ENCODE results near the gene UBL7. TPM values are rescaled to one million over a fixed set of nuclear protein-coding genes. Genes with fewer than 3 reads are reported as not detected.

Gene UBL7
- total RNA-seq, 2 experiments from 2014 or later: 14.3 to 17.1 TPM

DNA sequence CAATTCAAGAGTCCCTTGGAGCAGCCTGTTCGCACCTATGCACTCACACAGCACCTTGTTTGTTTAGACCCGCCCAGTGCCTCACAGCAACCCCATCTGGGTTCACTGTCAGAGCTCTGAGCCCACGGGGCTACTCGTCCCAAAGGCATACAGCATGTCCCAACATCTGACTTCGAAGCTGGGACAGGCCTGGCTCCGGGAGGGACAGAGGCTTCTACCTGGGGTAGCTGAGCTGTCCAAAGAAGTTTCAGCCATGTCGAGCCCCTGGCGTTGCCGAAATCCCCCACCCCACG lies 64.9 kb downstream of the UBL7 start:
- H3K9me3 ChIP-seq (ENCODE audit: control insufficient read depth in 1 of 2, insufficient read depth in 1 of 2, low read length in 2 of 2): no peaks in the 10 kb centered on the region
- no peak for DNase-seq
- ATAC-seq (ENCODE audit: poor library complexity): no peak
- no peak for TF ChIP-seq CTCF (IDR thresholded peaks at IDR 0.05)
- no peak overlapping the region for H3K4me3 Mint-ChIP-seq
- POLR2A ChIA-PET: no interaction called here
- CTCF ChIA-PET: interaction anchor here (1.1 kb wide), 1 partner anchor 20 kb away, joined by 3 read pairs; no protein-coding TSS in a partner anchor
- no peak overlapping the region for H3K27ac ChIP-seq (ENCODE audit: low read depth in 1 of 2, low read length in 2 of 2)
- H3K4me1 Mint-ChIP-seq (ENCODE audit: low read depth): peaks cover 28% of the 10 kb centered on the region
- H3K27me3 Mint-ChIP-seq: no peaks in the 10 kb centered on the region
- no peaks in the 10 kb centered on the region for H3K27me3 ChIP-seq (ENCODE audit: control insufficient read depth in 1 of 2, insufficient read depth in 2 of 2, low read length in 2 of 2)
- H3K36me3 Mint-ChIP-seq (ENCODE audit: low read depth): no peaks in the 10 kb centered on the region
- no peak overlapping the region for H3K27ac Mint-ChIP-seq
- H3K4me3 ChIP-seq (ENCODE audit: low read length): no peak overlapping the region
- intact Hi-C loops (cut with DNase I, micrococcal nuclease): no loop called here
- H3K4me1 ChIP-seq (ENCODE audit: insufficient read depth, low read length): peaks cover 21% of the 10 kb centered on the region
- no peaks in the 10 kb centered on the region for H3K9me3 Mint-ChIP-seq
- no peaks in the 10 kb centered on the region for H3K36me3 ChIP-seq (ENCODE audit: insufficient read depth, low read length)

Small RNAs within 50 kb of the gene (microRNA-seq; reads per million reads assigned to microRNA genes)
- not detected for gene MIR6881 (ENCODE audit: borderline microRNAs expressed, borderline replicate concordance)

Other genes starting within 250 kb of the UBL7 start
- gene CCDC33, start 224.8 kb downstream of the UBL7 start, total RNA-seq: not detected
- not detected for gene CYP11A1, start 93.5 kb downstream of the UBL7 start, total RNA-seq
- gene SEMA7A, start 27.2 kb downstream of the UBL7 start, total RNA-seq: 1 to 10 TPM; 2.3 to 2.7 TPM
- gene ARID3B, start 80.1 kb upstream of the UBL7 start, total RNA-seq: 10 to 100 TPM; 25.0 to 27.9 TPM
- 100 to 1,000 TPM; 275 to 293 TPM for gene CLK3, start 154.7 kb upstream of the UBL7 start, total RNA-seq
- 10 to 100 TPM; 11.0 to 11.1 TPM for gene EDC3, start 234.9 kb upstream of the UBL7 start, total RNA-seq

All from CD4-positive, alpha-beta T cell (primary cell).